ENCODE results near the gene GABPB1. TPM values are rescaled to one million over a fixed set of nuclear protein-coding genes. Genes with fewer than 3 reads are reported as not detected.

GABPB1 gene
- total RNA-seq, 2 donors from 2014 or later: 30.9 to 31.2 TPM

- H3K4me3 Mint-ChIP-seq: no peak overlapping the region
- peaks cover 73% of the 10 kb centered on the region for H3K36me3 Mint-ChIP-seq (ENCODE audit: low read depth)
- H3K9me3 Mint-ChIP-seq: no peaks in the 10 kb centered on the region
- ATAC-seq (replicated peaks): peak; percentile 15
- peaks cover 15% of the 10 kb centered on the region for H3K4me1 Mint-ChIP-seq
- H3K27me3 Mint-ChIP-seq: no peaks in the 10 kb centered on the region
- H3K27ac Mint-ChIP-seq: no peak overlapping the region
Observed at GRCh38 chr15:50358845-50359244, 3.8 kb upstream of the GABPB1 start.

DNA sequence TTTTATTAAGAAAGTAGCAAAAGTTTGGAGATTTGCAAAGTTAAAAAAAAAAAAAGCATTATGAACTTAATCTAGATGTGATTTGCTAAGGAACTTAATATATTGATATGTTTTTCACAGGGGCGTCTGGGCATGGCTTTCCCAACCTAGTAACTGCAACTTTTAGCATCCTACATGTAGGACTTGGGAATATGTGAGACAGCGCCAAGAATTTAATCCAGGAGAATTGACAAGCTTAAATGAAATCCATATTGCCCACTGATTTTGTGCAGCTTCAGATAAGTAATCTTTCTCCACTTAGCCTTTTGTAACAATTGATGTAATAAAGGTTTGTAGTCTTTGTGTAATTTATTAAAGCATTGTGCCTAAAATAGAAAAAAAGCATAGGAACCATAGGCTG is 982 bp upstream of the GABPB1 start:
- Mint-ChIP-seq H3K36me3 (ENCODE audit: low read depth) (peaks cover 86% of the 10 kb centered on the region), H3K9me3 (no peaks in the 10 kb centered on the region), H3K4me1 (peaks cover 30% of the 10 kb centered on the region), H3K27me3 (no peaks in the 10 kb centered on the region), H3K4me3 (peak overlapping the region; percentile 84), H3K27ac (peak overlapping the region; percentile 71)
- no peak for ATAC-seq (replicated peaks)

GRCh38 chr15:50355619-50355905 is 564 bp upstream of the GABPB1 start:
- Mint-ChIP-seq H3K27ac (peak overlapping the region; percentile 71), H3K4me3 (peak overlapping the region; percentile 84), H3K36me3 (ENCODE audit: low read depth) (peaks cover 87% of the 10 kb centered on the region), H3K27me3 (no peaks in the 10 kb centered on the region), H3K4me1 (peaks cover 34% of the 10 kb centered on the region), H3K9me3 (no peaks in the 10 kb centered on the region)
- no peak for ATAC-seq (replicated peaks)

GRCh38 chr15:50353975-50354837 is 792 bp downstream of the GABPB1 start:
- Mint-ChIP-seq H3K4me1 (peaks cover 41% of the 10 kb centered on the region), H3K9me3 (no peaks in the 10 kb centered on the region), H3K27me3 (no peaks in the 10 kb centered on the region), H3K36me3 (ENCODE audit: low read depth) (peaks cover 80% of the 10 kb centered on the region), H3K4me3 (peak overlapping the region; percentile 84), H3K27ac (peak overlapping the region; percentile 100)
- ATAC-seq (replicated peaks): peak; percentile 73

GRCh38 chr15:50353251-50353974 is 1.6 kb downstream of the GABPB1 start:
- H3K9me3 Mint-ChIP-seq: no peaks in the 10 kb centered on the region
- H3K4me1 Mint-ChIP-seq: peaks cover 43% of the 10 kb centered on the region
- peak; percentile 67 for ATAC-seq (replicated peaks)
- peaks cover 76% of the 10 kb centered on the region for H3K36me3 Mint-ChIP-seq (ENCODE audit: low read depth)
- peak overlapping the region; percentile 100 for H3K27ac Mint-ChIP-seq
- H3K27me3 Mint-ChIP-seq: no peaks in the 10 kb centered on the region
- peak overlapping the region; percentile 84 for H3K4me3 Mint-ChIP-seq

DNA sequence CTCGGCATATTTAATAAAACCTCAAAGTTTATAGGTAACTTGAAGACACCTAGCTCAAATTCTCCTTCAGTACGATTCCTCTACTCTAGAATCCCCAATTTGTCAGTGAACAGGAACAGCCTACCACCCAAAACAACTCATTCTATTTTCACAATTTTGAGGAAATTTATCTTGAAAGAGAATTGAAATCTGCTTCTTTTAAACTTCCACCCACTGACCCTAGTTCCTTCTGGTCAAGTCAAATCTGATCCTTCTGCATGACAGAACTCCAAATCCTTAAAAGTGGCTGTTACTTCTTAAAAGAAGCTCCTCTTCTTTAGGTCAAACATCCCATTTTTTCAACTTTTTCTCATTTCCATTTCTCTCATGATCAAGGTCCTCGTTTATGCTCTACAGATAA is 4.4 kb downstream of the GABPB1 start:
- Mint-ChIP-seq H3K27ac (peak overlapping the region; percentile 100), H3K27me3 (no peaks in the 10 kb centered on the region), H3K9me3 (no peaks in the 10 kb centered on the region), H3K36me3 (ENCODE audit: low read depth) (peaks cover 58% of the 10 kb centered on the region), H3K4me3 (peak overlapping the region; percentile 84), H3K4me1 (peaks cover 35% of the 10 kb centered on the region)
- no peak for ATAC-seq (replicated peaks)

GRCh38 chr15:50345298-50345697 is 9.7 kb downstream of the GABPB1 start:
- H3K4me3 Mint-ChIP-seq: no peak overlapping the region
- H3K27me3 Mint-ChIP-seq: no peaks in the 10 kb centered on the region
- H3K4me1 Mint-ChIP-seq: peaks cover 25% of the 10 kb centered on the region
- H3K9me3 Mint-ChIP-seq: no peaks in the 10 kb centered on the region
- no peak overlapping the region for H3K27ac Mint-ChIP-seq
- ATAC-seq (replicated peaks): no peak
- peaks cover 39% of the 10 kb centered on the region for H3K36me3 Mint-ChIP-seq (ENCODE audit: low read depth)

- no peaks in the 10 kb centered on the region for H3K9me3 Mint-ChIP-seq
- H3K4me1 Mint-ChIP-seq: peaks cover 20% of the 10 kb centered on the region
- no peak for ATAC-seq (replicated peaks)
- no peaks in the 10 kb centered on the region for H3K27me3 Mint-ChIP-seq
- H3K4me3 Mint-ChIP-seq: no peak overlapping the region
- H3K27ac Mint-ChIP-seq: no peak overlapping the region
- peaks cover 46% of the 10 kb centered on the region for H3K36me3 Mint-ChIP-seq (ENCODE audit: low read depth)
Observed at GRCh38 chr15:50344006-50344464, 11.0 kb downstream of the GABPB1 start.

DNA sequence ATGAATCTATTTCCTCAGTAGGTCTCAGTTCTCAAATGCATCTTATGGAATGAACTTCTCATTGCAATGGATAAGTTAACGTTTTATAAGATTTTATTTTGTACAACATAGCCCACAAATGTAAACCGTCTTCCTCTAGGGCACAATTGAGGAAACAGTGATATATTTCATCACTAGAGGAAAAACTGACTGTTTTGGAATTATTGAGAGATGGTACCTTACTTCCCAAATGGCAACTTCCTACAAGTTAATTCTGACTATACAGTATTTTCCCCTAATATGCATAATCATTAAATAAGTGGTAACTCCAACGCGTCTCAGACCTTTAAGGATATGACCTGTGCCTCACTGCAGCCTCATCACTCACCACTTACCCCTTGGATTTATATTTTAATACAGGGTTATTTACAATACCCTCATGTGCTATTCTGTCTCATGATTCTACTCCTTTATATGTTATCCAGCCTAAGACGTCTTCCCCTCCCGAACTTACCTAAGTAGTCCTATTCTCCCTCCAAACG is 13.3 kb downstream of the GABPB1 start:
- H3K27ac Mint-ChIP-seq: peak overlapping the region; percentile 5
- no peak overlapping the region for H3K4me3 Mint-ChIP-seq
- no peaks in the 10 kb centered on the region for H3K9me3 Mint-ChIP-seq
- H3K27me3 Mint-ChIP-seq: no peaks in the 10 kb centered on the region
- peaks cover 58% of the 10 kb centered on the region for H3K36me3 Mint-ChIP-seq (ENCODE audit: low read depth)
- peaks cover 19% of the 10 kb centered on the region for H3K4me1 Mint-ChIP-seq
- ATAC-seq (replicated peaks): no peak

DNA sequence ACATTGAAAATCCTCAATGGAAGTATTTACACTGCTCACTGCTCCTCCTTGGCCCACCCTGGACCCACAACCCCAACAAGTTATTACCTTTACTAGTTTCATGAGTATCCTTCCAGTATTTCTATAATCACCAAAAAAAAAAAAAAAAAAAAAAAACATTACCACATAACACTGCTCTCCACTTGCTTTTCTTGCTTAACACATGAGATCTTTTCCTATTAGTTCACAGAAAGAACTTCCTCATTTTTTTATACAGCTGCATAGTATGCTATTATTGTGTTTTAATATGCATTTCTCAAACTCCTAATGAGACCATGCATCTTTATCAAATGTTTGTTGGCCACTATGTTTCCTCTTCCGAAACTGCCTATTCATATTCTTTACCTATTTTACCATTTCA is 14.6 kb downstream of the GABPB1 start:
- H3K4me3 Mint-ChIP-seq: no peak overlapping the region
- ATAC-seq (replicated peaks): no peak
- no peaks in the 10 kb centered on the region for H3K9me3 Mint-ChIP-seq
- H3K27ac Mint-ChIP-seq: no peak overlapping the region
- peaks cover 55% of the 10 kb centered on the region for H3K36me3 Mint-ChIP-seq (ENCODE audit: low read depth)
- H3K4me1 Mint-ChIP-seq: peaks cover 13% of the 10 kb centered on the region
- no peaks in the 10 kb centered on the region for H3K27me3 Mint-ChIP-seq

- Mint-ChIP-seq H3K27me3 (no peaks in the 10 kb centered on the region), H3K4me3 (no peak overlapping the region), H3K36me3 (ENCODE audit: low read depth) (peaks cover 55% of the 10 kb centered on the region), H3K27ac (no peak overlapping the region), H3K9me3 (no peaks in the 10 kb centered on the region), H3K4me1 (peaks cover 19% of the 10 kb centered on the region)
- no peak for ATAC-seq (replicated peaks)
Observed at GRCh38 chr15:50339717-50340116, 15.3 kb downstream of the GABPB1 start.

DNA sequence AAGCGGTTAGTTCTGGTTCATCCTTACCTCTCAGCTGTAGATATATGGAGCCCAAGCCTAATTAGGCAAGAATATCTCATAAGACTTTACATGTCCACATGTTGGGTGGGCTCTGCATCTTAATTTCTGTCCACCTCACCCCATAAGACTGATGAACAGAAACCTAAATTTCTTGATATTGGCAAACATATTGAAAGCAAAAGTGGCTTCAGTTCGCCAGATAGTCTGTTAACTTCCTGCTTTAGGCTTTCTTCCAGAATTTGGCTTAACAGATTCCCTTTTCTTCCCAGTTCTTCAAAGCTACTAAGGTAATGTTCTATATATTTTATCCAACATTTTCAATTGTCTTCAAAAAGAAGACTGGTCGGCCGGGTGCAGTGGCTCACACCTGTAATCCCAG is 19.7 kb downstream of the GABPB1 start:
- Mint-ChIP-seq H3K27ac (no peak overlapping the region), H3K36me3 (ENCODE audit: low read depth) (peaks cover 45% of the 10 kb centered on the region), H3K4me3 (no peak overlapping the region), H3K27me3 (no peaks in the 10 kb centered on the region), H3K4me1 (peaks cover 24% of the 10 kb centered on the region), H3K9me3 (no peaks in the 10 kb centered on the region)
- ATAC-seq (replicated peaks): no peak

- peaks cover 40% of the 10 kb centered on the region for H3K36me3 Mint-ChIP-seq (ENCODE audit: low read depth)
- no peaks in the 10 kb centered on the region for H3K27me3 Mint-ChIP-seq
- H3K9me3 Mint-ChIP-seq: no peaks in the 10 kb centered on the region
Observed at GRCh38 chr15:50333229-50333628, 21.8 kb downstream of the GABPB1 start.

DNA sequence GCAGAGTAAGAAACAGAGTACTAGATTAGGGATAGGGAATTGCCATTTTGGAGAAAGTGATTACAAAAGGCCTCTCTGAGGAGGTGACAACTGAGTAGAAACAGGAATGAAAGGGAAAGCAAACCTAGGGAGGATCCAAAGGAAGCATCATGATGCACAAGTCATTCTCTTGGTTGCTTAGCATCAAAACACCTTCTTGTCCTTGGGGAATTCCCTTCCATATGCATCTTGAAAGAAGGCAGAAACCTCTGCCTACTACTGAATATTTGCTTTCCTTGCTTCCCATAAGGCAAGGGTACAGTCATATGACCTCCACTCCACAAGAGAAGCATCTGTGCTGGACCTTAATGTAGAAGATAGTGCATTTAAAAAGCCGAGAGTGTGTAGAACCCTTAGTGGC is 24.1 kb downstream of the GABPB1 start:
- Mint-ChIP-seq H3K27ac (peak overlapping the region; percentile 18), H3K27me3 (no peaks in the 10 kb centered on the region), H3K9me3 (no peaks in the 10 kb centered on the region), H3K36me3 (ENCODE audit: low read depth) (peaks cover 33% of the 10 kb centered on the region), H3K4me3 (no peak overlapping the region), H3K4me1 (peaks cover 30% of the 10 kb centered on the region)
- ATAC-seq (replicated peaks): peak; percentile 94

More at GRCh38 chr15:50333229-50333628, 21.8 kb downstream of the GABPB1 start:
- H3K4me3 Mint-ChIP-seq: no peak overlapping the region
- H3K4me1 Mint-ChIP-seq: peaks cover 27% of the 10 kb centered on the region
- H3K27ac Mint-ChIP-seq: no peak overlapping the region
- ATAC-seq (replicated peaks): no peak

DNA sequence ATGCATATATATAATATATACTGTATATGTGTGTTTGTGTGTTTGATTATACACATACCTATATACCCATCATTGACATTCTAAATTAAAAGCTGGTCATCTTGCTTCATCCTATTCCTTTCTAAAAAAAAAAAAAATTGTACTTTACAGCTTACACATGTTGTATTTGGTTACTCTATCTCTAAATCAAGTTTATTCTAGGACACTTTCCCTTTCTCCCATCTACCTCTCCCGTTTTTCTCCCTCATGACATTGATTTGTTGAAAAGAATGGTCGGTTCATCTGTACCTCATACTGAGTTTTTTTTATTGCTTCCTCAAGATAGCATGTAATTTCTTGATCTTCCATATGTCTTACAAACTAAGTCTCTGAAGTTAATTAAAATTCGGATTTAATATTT is 26.9 kb downstream of the GABPB1 start:
- Mint-ChIP-seq H3K4me1 (peaks cover 25% of the 10 kb centered on the region), H3K27ac (no peak overlapping the region), H3K9me3 (no peaks in the 10 kb centered on the region), H3K36me3 (ENCODE audit: low read depth) (peaks cover 20% of the 10 kb centered on the region), H3K4me3 (no peak overlapping the region), H3K27me3 (no peaks in the 10 kb centered on the region)
- no peak for ATAC-seq (replicated peaks)

Data from activated T-helper 17 cell treated with anti-CD3 and anti-CD28 coated beads, Interleukin-2, amount 50 U/mL, for 72 hours (primary cell).